GM19238 (cell line): ENCODE measurements around the gene BGLAP.

Experiments used
- DNase-seq: peaks from one replicate; pipeline ENCODE4 v3.0.0; 2011; ENCODE audit warnings: low spot score; ENCODE audit not compliant: insufficient read length

The BGLAP gene

DNA sequence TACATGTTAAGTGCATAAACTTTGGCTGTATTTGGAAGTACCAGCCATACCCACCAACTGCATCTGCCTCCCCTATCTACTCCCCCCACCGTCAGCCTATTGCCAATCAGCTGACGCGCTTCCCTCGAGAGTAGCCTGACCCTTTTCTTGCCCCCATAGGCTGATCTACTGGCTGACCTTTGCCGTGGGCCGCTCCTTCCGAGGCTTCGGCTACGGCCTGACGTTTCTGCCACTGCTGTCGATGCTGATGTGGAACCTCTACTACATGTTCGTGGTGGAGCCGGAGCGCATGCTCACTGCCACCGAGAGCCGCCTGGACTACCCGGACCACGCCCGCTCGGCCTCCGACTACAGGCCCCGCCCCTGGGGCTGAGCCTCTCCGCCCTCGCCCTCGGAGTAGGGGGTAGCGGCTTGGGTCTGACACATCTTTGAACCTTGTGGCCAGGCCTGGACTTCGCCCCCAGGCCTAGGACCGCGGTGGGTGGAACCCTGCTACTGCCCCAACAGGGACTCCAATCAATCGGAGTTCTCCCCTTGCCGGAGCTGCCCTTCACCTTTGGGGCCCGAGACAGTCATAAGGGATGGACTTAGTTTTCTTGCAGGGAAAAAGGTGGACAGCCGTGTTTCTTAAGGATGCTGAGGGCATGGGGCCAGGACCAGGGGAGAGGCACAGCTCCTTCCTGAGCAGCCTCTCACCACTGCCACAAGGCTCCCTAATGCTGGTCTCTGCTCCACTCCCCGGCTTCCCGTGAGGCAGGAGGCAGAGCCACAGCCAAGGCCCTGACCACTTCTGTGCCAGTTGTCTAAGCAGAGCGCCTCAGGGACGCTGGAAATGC lies 49.5 kb downstream of the BGLAP start:
- peak; percentile 36 for DNase-seq
